Nephron (organoid): ENCODE measurements around the gene GTSE1.

Experiments used
- H3K27ac Mint-ChIP-seq, 3 experiments: 2 replicates each; pipeline ENCODE4 v1.8.0; 2020; ENCODE audit warnings: mixed read lengths in 3 of 3, mild to moderate bottlenecking in 2 of 3, moderate library complexity in 1 of 3
- H3K27me3 Mint-ChIP-seq: 2 replicates; pipeline ENCODE4 v1.8.0; 2021; ENCODE audit warnings: low read depth, mild to moderate bottlenecking, moderate library complexity, mixed read lengths
- H3K36me3 Mint-ChIP-seq: 2 replicates; pipeline ENCODE4 v1.8.0; 2020; ENCODE audit warnings: low read depth, mixed read lengths
- H3K4me1 Mint-ChIP-seq: 2 replicates; pipeline ENCODE4 v1.8.0; 2020; ENCODE audit warnings: mixed read lengths
- H3K4me3 Mint-ChIP-seq, 3 experiments: 2 replicates each; pipeline ENCODE4 v1.8.0; 2020; ENCODE audit warnings: mild to moderate bottlenecking in 3 of 3, mixed read lengths in 3 of 3, moderate library complexity in 2 of 3
- H3K9me3 Mint-ChIP-seq: 2 replicates; pipeline ENCODE4 v1.8.0; 2020; ENCODE audit warnings: mixed read lengths
- CTCF ChIP-seq, 3 experiments: fragments of 200-600 bp; sonication (generic); IDR thresholded peaks; one replicate each; pipeline ENCODE4 v1.5.0; 2021; ENCODE audit warnings: antibody characterized with exemption in 3 of 3; ENCODE audit not compliant: unreplicated experiment in 3 of 3

GTSE1 gene

GRCh38 chr22:46272762-46273431, 23.8 kb upstream of the GTSE1 start:
- Mint-ChIP-seq H3K4me3 (no peak overlapping the region), H3K4me1 (no peaks in the 10 kb centered on the region), H3K36me3 (peaks cover 41% of the 10 kb centered on the region), H3K27ac (no peak overlapping the region), H3K27me3 (no peaks in the 10 kb centered on the region), H3K9me3 (no peaks in the 10 kb centered on the region)
- no peak for TF ChIP-seq CTCF (IDR thresholded peaks at IDR 0.05; ENCODE audit: unreplicated experiment in 3 of 3)

GRCh38 chr22:46273432-46274148, 23.1 kb upstream of the GTSE1 start:
- no peak overlapping the region for H3K27ac Mint-ChIP-seq
- H3K36me3 Mint-ChIP-seq: peaks cover 47% of the 10 kb centered on the region
- H3K4me1 Mint-ChIP-seq: no peaks in the 10 kb centered on the region
- H3K4me3 Mint-ChIP-seq: no peak overlapping the region
- H3K9me3 Mint-ChIP-seq: no peaks in the 10 kb centered on the region
- no peak for TF ChIP-seq CTCF (IDR thresholded peaks at IDR 0.05; ENCODE audit: unreplicated experiment in 3 of 3)
- no peaks in the 10 kb centered on the region for H3K27me3 Mint-ChIP-seq

- H3K4me3 Mint-ChIP-seq: no peak overlapping the region
These were observed 22.3 kb upstream of the GTSE1 start for GRCh38 chr22:46274381-46274780.

GRCh38 chr22:46275455-46276122, 21.1 kb upstream of the GTSE1 start:
- H3K27me3 Mint-ChIP-seq: no peaks in the 10 kb centered on the region
- no peak overlapping the region for H3K27ac Mint-ChIP-seq
- no peaks in the 10 kb centered on the region for H3K9me3 Mint-ChIP-seq
- no peaks in the 10 kb centered on the region for H3K4me1 Mint-ChIP-seq
- H3K4me3 Mint-ChIP-seq: no peak overlapping the region
- no peak for TF ChIP-seq CTCF (IDR thresholded peaks at IDR 0.05; ENCODE audit: unreplicated experiment in 3 of 3)
- H3K36me3 Mint-ChIP-seq: peaks cover 41% of the 10 kb centered on the region

More at GRCh38 chr22:46274381-46274780, 22.3 kb upstream of the GTSE1 start:
- Mint-ChIP-seq H3K4me1 (no peaks in the 10 kb centered on the region), H3K27ac (no peak overlapping the region), H3K27me3 (no peaks in the 10 kb centered on the region), H3K9me3 (no peaks in the 10 kb centered on the region), H3K36me3 (peaks cover 47% of the 10 kb centered on the region)
- TF ChIP-seq CTCF (IDR thresholded peaks at IDR 0.05; ENCODE audit: unreplicated experiment in 3 of 3): no peak

GRCh38 chr22:46276563-46276962, 20.1 kb upstream of the GTSE1 start:
- no peak overlapping the region for H3K4me3 Mint-ChIP-seq
- no peak overlapping the region for H3K27ac Mint-ChIP-seq
- H3K9me3 Mint-ChIP-seq: no peaks in the 10 kb centered on the region
- H3K27me3 Mint-ChIP-seq: no peaks in the 10 kb centered on the region
- peaks cover 46% of the 10 kb centered on the region for H3K36me3 Mint-ChIP-seq
- H3K4me1 Mint-ChIP-seq: no peaks in the 10 kb centered on the region
- TF ChIP-seq CTCF (IDR thresholded peaks at IDR 0.05; ENCODE audit: unreplicated experiment in 3 of 3): no peak
